ENCODE results near the gene ZNF775.

DNA sequence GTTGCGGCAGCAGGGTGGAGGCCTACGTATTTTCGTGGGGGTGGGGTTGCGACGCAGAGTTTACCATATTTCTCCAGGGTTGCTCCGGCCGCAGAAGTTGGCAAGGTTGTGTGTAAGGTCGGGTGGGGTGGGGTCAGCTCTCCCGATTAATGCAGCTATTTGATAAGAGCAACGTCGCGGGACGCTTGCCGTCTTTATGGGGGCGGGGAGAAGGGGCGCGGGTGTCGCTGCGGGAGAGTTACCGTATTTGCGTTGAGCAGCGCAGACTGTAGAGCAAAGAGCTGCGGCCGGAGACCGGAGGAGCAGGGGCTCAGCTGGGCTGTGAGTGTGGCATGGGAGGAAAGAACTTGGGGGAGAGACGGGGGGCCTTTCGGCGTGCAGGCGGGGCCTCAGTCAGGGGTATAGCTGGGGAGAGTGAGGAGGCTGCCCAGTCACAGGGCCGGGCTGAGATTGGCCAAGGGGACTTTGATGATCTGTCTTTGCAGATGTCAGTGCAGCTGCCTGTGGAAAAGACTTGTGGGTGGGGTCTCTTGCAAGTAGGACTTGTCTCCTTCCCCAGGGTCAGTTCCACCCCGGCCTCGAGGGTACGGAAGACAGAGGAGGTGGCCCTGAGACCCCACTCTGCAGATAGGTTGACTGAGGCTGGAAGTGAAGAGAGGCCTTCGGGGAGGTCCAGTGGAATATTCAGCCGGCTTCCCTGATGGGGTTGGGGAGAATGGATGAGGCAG is 26.6 kb downstream of the ZNF775 start:
- TF ChIP-seq POU2F2 (IDR thresholded peaks at IDR 0.05; ENCODE audit: low read depth, low read length) (no peak), POLR2A (IDR thresholded peaks at IDR 0.05; ENCODE audit: low read depth, low read length) (no peak)

All from GM12891 (cell line).